GM19328 (cell line): ENCODE results near the gene DDO.
"Not testable (repeated sequence)": the region's sequence is repeated elsewhere in the genome, so short reads cannot be mapped to it uniquely, and the experiment has no call there.

ENCODE experiments used
- ATAC-seq: cut with Tn5 transposase; IDR thresholded peaks from one replicate; pipeline ENCODE4 v1.9.1; 2021; ENCODE audit warnings: mild to moderate bottlenecking, moderate library complexity; ENCODE audit not compliant: unreplicated experiment

DDO gene

GRCh38 chr6:110369066-110369465, 46.3 kb downstream of the DDO start:
- ATAC-seq, result no peak

DNA sequence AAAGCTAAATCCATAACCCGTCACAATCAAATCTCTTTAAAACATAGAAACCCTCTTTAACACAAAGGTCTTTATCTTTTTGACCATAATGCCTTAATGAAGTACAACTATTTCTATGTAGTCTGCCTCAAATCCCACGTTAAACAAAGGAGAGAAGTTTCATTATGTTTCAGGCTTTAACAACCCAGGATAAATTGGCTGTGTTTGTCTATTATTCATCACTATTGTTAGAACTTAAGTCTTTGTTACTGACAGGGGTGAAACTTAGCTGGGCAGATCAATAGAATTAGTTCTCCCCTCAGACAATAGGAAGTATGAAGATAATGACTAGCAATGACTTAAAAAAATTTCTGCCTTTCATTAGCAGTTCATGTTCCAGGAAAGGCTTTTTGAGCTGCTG, 47.1 kb downstream of the DDO start:
- ATAC-seq, result no peak

GRCh38 chr6:110367825-110368224, 47.5 kb downstream of the DDO start:
- no peak for ATAC-seq

GRCh38 chr6:110366975-110367374, 48.4 kb downstream of the DDO start:
- no peak for ATAC-seq

DNA sequence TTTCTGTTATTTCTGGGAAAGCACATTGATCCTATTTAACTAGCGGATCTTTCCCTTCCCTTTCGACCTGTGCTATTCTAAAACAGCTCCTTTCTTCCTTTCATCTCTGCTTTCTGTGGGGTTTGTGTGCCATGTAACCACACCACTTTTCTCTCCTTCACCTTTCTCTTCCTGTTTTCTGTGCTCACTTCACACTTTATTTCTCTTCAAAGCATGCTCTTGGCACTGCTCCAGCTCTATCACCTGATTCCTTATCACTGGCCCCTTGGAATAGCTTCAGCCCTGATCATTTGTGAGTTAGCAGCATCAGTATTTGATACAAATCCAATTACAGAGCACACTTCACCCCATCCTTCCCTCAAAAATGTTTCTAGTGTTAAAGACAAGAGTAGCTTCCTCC, 49.1 kb downstream of the DDO start:
- no peak for ATAC-seq

- ATAC-seq, result no peak
These were observed 50.8 kb downstream of the DDO start for GRCh38 chr6:110364364-110365105.

DNA sequence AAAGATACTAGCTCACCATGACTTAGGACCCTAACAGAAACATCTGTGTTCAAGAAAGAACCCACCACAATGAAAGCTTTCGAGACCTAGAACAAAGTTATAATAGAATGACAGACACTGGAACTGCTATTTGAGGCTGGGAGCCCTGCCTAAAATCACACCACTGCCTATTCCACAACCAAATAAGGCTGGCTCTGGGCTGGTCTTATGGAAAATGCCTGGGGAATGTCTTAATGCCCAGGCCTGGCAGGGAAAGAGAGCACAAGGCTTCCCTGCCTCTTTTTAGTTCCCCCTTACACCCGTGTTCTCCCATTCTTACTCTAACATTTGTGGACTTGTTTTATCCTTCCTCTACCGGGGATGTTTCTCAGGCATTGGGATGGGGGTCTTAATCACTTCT, 51.6 kb downstream of the DDO start:
- ATAC-seq, result no peak

DNA sequence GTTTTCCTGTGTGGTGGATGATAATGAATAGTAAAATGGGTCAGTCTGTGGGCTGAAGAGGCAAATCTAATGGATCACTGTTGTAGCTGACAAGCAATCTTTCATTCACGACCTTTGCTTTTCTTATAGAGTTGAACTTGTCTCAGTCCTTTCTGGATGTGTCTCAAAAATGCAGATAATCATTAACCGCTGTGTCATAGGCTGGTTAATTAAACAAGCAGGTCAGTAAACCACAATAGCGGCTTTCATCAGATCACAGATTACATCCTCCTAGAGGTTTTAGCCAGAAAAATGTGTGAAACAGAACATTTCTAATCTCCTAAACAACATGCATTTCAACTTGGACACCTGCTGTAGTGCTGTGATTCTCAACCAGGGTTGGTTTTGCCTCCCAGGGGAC, 54.7 kb downstream of the DDO start:
- ATAC-seq, result no peak

DNA sequence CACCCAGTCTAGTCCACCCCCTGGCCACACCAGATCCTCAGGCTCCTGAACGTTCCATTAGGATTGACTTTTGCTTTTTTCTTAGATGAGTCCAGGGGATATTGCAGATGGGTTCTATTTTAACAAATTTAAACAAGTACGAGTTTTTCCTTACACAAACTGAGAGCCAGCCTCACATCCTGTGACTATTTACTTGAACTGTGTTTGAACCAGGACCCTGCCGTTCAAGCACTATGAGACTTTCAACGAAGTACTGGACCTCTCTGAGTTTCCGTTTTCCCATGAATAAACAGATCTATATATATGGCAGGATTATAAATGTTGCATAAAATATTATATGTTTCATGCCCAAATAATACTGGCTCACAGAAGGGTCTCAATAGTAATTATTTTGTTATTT, 55.8 kb downstream of the DDO start:
- no peak for ATAC-seq

DNA sequence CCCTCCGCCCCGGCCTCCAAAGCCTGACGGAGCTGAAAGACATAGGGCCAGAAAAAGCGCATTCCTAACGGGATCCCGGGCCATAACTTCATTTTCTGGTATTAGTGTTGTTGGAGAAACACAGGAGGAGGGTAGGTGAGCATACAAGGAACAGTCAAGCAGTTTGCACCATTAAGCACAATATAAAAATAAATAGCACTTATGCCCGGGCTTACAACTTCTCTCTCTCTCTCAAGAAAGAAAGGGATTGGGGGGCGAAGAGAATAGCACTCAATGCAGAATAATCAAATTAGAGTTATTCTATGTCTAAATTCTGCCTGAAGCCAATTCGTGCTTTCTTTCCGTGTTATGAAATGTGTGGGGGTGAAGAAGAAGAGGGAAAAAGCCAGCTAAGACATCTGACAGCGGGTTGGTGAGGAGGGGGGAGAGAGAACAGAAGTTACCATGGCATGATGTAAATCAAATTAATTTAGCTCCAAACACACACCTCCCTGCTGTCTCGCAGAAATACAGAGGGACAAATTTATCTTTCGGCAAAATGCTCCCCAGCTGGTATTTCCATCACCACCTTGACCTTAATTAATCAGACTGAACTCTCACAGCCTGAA, 56.7 kb downstream of the DDO start:
- ATAC-seq, result no peak

DNA sequence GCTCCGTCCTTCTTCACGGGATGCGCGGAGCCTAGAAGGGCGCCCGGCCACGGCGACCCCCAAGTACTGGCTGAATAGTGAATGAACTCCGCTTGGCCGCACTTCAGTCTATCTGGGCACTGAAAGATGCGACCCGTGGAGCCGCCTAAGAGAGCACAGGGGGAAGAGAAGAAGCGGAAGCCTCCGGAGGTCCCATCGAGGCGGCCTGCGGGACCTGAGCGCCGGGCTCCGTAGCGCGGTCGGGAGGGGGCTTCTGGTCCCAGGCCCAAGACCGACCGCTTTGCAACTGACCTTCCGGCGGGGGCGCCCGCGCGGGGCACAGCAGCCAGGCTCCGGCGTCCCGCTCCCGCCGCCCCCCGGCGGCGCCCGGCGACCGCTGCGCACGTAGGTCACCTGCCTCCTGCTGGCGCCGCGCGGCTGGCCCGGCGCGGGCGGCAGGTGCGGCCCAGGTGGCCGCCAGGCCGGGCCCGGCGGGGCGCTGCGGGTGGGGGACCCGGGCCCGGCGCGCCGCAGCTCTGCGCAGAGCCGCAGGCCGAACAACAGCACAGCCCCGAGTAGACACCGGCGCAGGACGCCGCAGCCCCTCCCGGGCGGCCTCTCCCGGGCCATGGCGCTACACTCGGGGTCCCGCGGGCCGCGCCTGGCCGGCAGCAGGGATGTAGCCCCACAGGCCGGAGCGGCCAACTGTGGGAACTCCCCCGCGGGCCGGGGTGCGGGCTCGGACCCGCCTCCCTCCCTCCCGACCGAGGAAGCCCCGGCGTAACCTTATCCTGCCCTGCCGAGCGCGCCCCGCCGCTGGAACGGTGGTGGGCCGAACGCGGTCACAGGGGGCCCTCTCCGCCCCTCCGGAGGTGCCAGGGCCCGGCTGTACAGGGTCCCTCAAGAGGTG, 57.5 kb downstream of the DDO start, which contains the start of gene METTL24:
Gene METTL24, minus strand, starts transcription at position 686 of the 889 bp plus-strand sequence. Its CDS starts 77 bp downstream, at position 609.
- ATAC-seq, result no peak

DNA sequence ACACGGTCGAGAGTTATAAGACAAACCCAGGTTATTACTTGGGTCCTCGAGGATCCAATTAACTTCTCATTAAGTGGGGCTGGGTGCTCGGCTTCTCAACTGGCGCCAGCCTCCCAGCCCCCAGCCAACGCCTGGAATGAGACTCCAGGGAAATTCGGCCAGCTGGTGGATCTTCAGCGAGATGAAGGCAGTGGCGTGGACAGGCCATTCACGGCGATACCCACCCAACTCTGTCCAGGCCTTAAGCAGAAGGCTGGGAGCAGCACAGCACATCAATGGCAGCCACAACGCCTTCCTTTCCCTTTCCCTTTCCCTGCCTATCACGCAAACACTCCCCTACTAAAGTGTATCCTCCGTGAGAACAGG, 58.1 kb downstream of the DDO start:
- no peak for ATAC-seq

GRCh38 chr6:110356778-110357177, 58.6 kb downstream of the DDO start:
- ATAC-seq, result no peak

- ATAC-seq, result no peak
These were observed 59.6 kb downstream of the DDO start for GRCh38 chr6:110355727-110356126.

GRCh38 chr6:110355022-110355421, 60.4 kb downstream of the DDO start:
- no peak for ATAC-seq

DNA sequence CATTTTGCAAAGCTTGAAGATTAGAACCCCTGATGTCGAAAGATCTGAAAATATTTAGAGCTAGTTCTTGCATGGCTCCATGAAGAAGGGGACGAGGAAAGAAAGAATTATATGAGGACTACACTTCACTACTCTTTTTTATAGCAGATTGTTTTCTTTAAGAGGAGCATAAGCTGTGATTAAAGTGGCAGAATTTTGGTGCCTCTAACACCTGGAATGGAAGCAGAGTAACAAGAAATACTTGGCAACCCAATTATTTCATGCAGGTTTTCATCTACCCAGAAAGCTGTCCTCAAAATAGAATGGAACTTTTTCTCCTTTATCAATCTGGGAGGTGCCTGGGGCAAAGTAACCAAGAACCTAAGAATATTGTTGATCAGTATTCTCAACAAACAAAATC, 61.2 kb downstream of the DDO start:
- ATAC-seq, result no peak

GRCh38 chr6:110353457-110354001, 61.8 kb downstream of the DDO start:
- ATAC-seq, result no peak

DNA sequence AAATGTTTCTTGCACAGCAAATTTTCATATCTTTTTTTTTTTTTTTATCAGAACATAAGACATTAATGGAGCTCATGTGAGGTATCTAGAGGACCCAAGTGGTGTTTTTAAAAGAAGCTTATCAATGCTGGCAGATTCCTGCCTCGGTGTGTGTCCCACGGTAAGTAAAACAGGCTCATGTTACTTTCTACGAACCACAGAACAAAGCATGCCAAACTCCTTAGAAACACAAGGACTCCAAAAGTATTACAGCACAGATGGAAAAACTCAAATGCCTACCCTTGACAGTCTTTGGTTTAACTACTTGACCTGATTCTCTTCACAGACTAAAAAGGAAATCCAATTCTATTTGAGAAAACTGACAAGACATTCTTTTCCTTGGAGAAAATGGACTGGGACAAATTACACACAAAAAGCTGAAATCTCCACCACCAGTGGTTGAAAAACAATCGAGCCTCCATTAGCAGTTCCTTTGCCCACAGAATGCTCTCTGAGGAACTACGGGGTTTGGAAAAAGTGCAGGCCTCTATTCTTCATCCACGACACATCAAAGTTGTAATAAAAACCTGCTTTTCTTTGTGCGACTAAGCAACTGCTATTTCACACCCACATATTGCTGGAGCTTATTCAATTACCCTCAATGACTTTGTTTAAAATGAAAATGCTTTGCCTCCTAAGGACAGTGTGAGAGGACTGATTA, 62.7 kb downstream of the DDO start:
- no peak for ATAC-seq

DNA sequence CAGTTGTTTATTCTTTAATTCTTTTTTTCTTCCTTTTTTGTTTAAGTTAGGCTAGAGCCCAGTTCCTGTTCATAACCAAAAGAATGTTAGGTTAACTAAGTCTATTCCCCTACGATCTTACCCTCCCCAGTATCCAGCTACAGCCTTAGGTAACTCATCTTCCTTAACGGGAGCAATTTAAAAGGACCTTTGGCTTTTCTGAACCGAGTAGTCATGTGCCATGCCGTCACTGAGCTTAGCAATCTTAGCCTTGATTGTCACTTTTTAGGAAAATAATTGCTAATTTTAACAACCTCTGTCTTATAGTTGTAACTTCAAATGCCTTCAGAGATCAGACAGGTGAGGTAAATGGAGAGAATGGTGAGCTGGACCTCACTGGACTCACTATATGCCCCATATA, 63.4 kb downstream of the DDO start:
- ATAC-seq, result no peak

DNA sequence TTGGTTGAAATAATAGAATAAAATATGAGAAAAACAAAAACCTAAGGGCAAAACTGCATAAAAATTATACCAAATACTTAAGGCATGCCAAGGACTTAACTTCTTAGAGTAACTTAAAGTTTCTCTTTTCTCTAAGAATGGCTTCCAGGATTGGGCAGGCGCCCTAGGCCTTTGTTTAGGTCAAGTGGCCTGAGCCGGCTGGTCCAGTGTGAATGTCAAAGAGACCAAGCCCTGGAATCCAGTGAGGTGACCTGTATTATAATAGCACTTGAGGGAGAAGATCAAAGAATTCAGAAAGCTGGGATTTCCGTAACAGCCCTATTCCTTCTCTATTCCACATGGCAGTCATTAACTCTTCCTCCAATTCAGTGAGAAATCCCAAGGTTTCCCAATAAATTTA, 63.8 kb downstream of the DDO start:
- ATAC-seq, result no peak

DNA sequence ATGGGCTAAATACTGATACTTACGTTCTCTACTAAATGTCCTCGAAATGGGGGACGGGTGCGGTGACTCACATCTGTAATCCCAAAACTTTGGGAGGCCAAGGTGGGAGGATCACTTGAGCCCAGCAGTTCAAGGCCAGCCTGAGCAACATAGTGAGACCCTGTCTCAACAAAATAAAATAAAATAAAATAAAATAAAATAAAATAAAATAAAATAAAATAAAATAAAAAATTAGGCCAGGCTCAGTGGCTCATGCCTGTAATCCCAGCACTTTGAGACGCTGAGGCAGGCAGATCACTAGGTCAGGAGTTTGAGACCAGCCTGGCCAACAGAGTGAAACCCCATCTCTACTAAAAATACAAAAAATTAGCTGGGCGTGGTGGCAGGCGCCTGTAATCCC, 64.8 kb downstream of the DDO start:
- not testable (repeated sequence) for ATAC-seq
